Measurements from ENCODE around the gene ABCA2. TPM values are rescaled to one million over a fixed set of nuclear protein-coding genes. Genes with fewer than 3 reads are reported as not detected.

ABCA2 gene
- total RNA-seq, 1 experiment from 2014 or later: 22.6 TPM

DNA sequence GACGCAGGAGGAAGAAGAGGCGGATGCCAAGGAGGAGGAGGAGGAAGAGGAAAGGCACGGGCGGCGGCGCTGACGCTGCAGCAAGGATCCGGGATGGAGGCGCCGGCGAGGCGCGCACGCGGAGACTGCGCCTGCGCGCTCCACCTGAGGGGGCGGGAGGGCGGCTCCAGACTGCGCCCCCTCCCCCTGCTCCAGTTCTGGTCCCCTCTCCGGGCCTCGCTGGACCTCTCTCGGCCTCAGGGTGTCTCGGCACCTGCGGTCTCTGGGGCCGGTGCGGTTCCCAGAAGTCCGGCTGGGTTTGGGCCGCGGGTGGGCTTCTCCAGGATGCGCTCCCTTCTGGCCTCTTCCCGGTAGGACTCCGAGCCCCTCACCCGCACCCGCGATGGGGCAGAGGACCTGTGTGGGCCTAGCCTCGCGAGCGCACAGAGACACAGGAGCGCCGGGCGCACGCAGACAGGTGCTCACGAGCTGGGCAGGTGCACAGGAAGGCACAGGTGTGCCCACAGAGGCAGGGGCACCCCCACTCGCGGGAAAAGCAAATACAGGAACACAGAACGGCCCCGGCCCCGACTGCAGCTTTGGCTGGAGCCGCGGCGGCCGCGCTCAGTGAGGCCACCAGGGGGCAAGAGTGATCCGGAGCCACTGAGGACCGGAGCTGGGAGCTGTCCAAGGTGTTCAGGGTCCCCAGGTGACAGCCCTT is 18.2 kb upstream of the ABCA2 start, which contains the start of gene NPDC1:
TSS of gene NPDC1 (minus strand) at position 90 of the 700 bp plus-strand sequence. CDS start 188 bp downstream, outside the sequence.
- H3K4me3 ChIP-seq (ENCODE audit: low read depth, low read length): peak within 1 kb of the TSS; percentile 63
- peak; percentile 85 to 97 for TF ChIP-seq CTCF (IDR thresholded peaks at IDR 0.05; ENCODE audit: insufficient read depth in 1 of 2, low read depth in 1 of 2, low read length in 1 of 2, severe bottlenecking in 1 of 2, unreplicated experiment in 1 of 2)
- no TSS peak for BruUV-seq (replicated peaks)
- Mint-ChIP-seq H3K27ac (ENCODE audit: unreplicated experiment) (no peak within 1 kb of the TSS), H3K4me1 (ENCODE audit: low read depth, unreplicated experiment) (no peaks in the 10 kb centered on the region), H3K9me3 (ENCODE audit: unreplicated experiment) (no peaks in the 10 kb centered on the region), H3K36me3 (ENCODE audit: insufficient read depth, unreplicated experiment) (no peaks in the 10 kb centered on the region), H3K27me3 (ENCODE audit: insufficient read depth, unreplicated experiment) (no peaks in the 10 kb centered on the region), H3K4me3 (ENCODE audit: unreplicated experiment) (peak within 1 kb of the TSS; percentile 79)
- 0 out of 2 replicates have a peak, but pooled peaks cover 5% of the 10 kb centered on the region for H3K4me1 ChIP-seq
- POLR2A ChIA-PET: interaction anchor here (0.5 to 1.0 kb wide), 7 partner anchors 24 to 190 kb away, joined by 3 to 7 read pairs (median 4); partner anchors contain the start of genes MAN1B1, SAPCD2 and TRAF2
- CTCF ChIA-PET: interaction anchor here (0.6 to 1.6 kb wide), 29 partner anchors 9 to 633 kb away, joined by 3 to 57 read pairs (median 6); partner anchors contain the start of genes CLIC3, MAN1B1, PAXX and RNF224
- intact Hi-C loops (cut with micrococcal nuclease; ENCODE audit: unreplicated experiment): loop anchor here (1.0 kb wide), 1 partner anchor 24 kb away; the partner anchor contains the start of gene SAPCD2
- H3K27me3 ChIP-seq (replicated peaks; ENCODE audit: control insufficient read depth, insufficient read depth, low read length): no peaks in the 10 kb centered on the region
- H3K36me3 ChIP-seq (ENCODE audit: control insufficient read depth, insufficient read depth, low read length): no peaks in the 10 kb centered on the region
- DNase-seq: peak; percentile 89 to 95
- no peaks in the 10 kb centered on the region for H3K9me3 ChIP-seq

DNA sequence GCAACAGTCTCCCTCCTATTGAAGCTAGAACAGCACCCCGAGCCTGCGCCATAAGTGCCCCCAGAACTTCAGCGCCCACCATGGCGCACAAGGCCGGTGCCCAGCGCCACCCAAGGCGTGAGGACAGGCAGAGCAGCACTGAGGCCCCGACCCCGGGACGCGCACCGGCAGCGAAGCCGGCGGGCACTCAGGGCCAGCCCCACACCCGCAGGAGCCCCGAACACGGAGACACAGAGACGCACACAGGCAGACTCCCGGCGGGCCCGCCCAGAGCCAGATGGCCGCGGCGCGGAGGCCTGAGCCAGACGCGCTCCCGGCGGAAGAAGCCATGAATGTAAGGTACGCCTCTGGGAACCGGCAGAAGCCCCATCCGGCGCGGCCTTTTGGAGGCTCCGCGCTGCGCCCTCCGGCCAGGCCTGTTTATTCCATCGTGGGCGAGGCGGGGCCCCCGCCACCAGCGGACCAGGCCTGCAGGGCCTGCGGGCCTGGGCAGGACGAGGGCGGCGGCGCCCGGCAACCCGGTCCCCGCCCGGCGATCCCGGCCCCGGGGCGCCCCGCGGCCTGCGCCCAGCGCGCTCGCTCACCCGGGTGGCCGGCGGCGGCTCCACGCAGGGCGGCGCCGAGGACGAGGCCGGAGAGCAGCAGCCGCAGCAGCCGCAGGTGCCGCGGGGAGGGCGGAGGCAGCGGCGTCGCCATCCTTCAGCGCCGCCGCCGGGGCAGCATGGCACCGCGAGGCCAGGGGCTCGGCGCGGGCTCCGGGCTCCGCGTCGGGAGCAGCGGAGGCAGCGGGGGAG is 17.5 kb upstream of the ABCA2 start:
- H3K27ac Mint-ChIP-seq (ENCODE audit: unreplicated experiment): no peak overlapping the region
- no peaks in the 10 kb centered on the region for H3K36me3 Mint-ChIP-seq (ENCODE audit: insufficient read depth, unreplicated experiment)
- H3K27me3 Mint-ChIP-seq (ENCODE audit: insufficient read depth, unreplicated experiment): no peaks in the 10 kb centered on the region
- Histone ChIP-seq H3K27me3 (replicated peaks; ENCODE audit: control insufficient read depth, insufficient read depth, low read length) (no peaks in the 10 kb centered on the region), H3K9me3 (no peaks in the 10 kb centered on the region), H3K4me1 (0 out of 2 replicates have a peak, but pooled peaks cover 5% of the 10 kb centered on the region), H3K36me3 (ENCODE audit: control insufficient read depth, insufficient read depth, low read length) (no peaks in the 10 kb centered on the region), H3K4me3 (ENCODE audit: low read depth, low read length) (peak overlapping the region; percentile 63)
- TF ChIP-seq CTCF (IDR thresholded peaks at IDR 0.05; ENCODE audit: insufficient read depth in 1 of 2, low read depth in 1 of 2, low read length in 1 of 2, severe bottlenecking in 1 of 2, unreplicated experiment in 1 of 2): no peak
- intact Hi-C loops (cut with micrococcal nuclease; ENCODE audit: unreplicated experiment): loop anchor here (1.0 kb wide), 1 partner anchor 25 kb away; the partner anchor contains the start of gene SAPCD2
- peak overlapping the region; percentile 79 for H3K4me3 Mint-ChIP-seq (ENCODE audit: unreplicated experiment)
- BruUV-seq (replicated peaks): no TSS peak
- DNase-seq: peak in 1 of 2 experiments; percentile 28
- no peaks in the 10 kb centered on the region for H3K9me3 Mint-ChIP-seq (ENCODE audit: unreplicated experiment)
- H3K4me1 Mint-ChIP-seq (ENCODE audit: low read depth, unreplicated experiment): no peaks in the 10 kb centered on the region
- CTCF ChIA-PET: interaction anchor here (1.0 to 1.6 kb wide), 5 partner anchors 10 to 22 kb away, joined by 3 to 31 read pairs (median 9); no protein-coding TSS in a partner anchor
- POLR2A ChIA-PET: no interaction called here

Data from Caco-2 (cell line).